Dermis microvascular lymphatic vessel endothelial cell (primary cell): ENCODE data around the gene AP1AR. TPM values are rescaled to one million over a fixed set of nuclear protein-coding genes. Genes with fewer than 3 reads are reported as not detected.
A peak's percentile ranks its signal among the peaks of the same experiment; 100 is the strongest.

Experiments used
- DNase-seq, 2 donors: peaks; one replicate each; pipeline versions ENCODE4 v3.0.0 to v3.0.0-alpha.2; 2010; ENCODE audit warnings: low read depth in 2 of 2
- total RNA-seq: library from RNA; depleted of rRNA; stranded (reverse); fragments of >200 nt; gene quantifications from 2 replicates; pipeline ENCODE4 v1.2.1, GENCODE V29; 2014

The AP1AR gene
- total RNA-seq, 1 donor from 2014 or later: 27.6 TPM

GRCh38 chr4:112312610-112313239 lies 81.1 kb downstream of the AP1AR start:
- DNase-seq: no peak

- DNase-seq: peak in 1 of 2 donors; percentile 14
These were observed 83.9 kb downstream of the AP1AR start for GRCh38 chr4:112315446-112315845.

GRCh38 chr4:112316360-112316759 lies 84.8 kb downstream of the AP1AR start:
- DNase-seq: no peak

GRCh38 chr4:112318239-112319142 lies 86.9 kb downstream of the AP1AR start:
- no peak for DNase-seq

Other genes with a start within 250 kb of the AP1AR start
- 9.0 and 10.3 TPM in 2 replicates for gene FAM241A, start 86.3 kb upstream of the AP1AR start, total RNA-seq
- 11.9 and 12.5 TPM in 2 replicates for gene TIFA, start 54.1 kb downstream of the AP1AR start, total RNA-seq
- 1.0 and 1.2 TPM in 2 replicates for gene ALPK1, start 65.6 kb downstream of the AP1AR start, total RNA-seq